ENCODE data around the gene CECR2. TPM values are rescaled to one million over a fixed set of nuclear protein-coding genes. Genes with fewer than 3 reads are reported as not detected.
A peak's percentile ranks its signal among the peaks of the same experiment; 100 is the strongest.

The CECR2 gene
- total RNA-seq, 1 donor from 2014 or later, result 5.5 TPM

- DNase-seq (peak; percentile 78), ATAC-seq (ENCODE audit: poor library complexity) (peak; percentile 69)
- intact Hi-C loops (cut with DNase I), result no loop called here
These were observed 209.0 kb downstream of the CECR2 start for GRCh38 chr22:17578136-17578754.

- no peak for ATAC-seq (ENCODE audit: poor library complexity)
- intact Hi-C loops (cut with DNase I), result no loop called here
These were observed 210.3 kb downstream of the CECR2 start for GRCh38 chr22:17579535-17579981.

GRCh38 chr22:17580441-17581031, 211.3 kb downstream of the CECR2 start:
- ATAC-seq (ENCODE audit: poor library complexity) (no peak), DNase-seq (no peak)
- intact Hi-C loops (cut with DNase I), result no loop called here

More at GRCh38 chr22:17579535-17579981, 210.3 kb downstream of the CECR2 start:
- DNase-seq, result no peak

- ATAC-seq (ENCODE audit: poor library complexity) (no peak), DNase-seq (no peak)
- intact Hi-C loops (cut with DNase I), result no loop called here
These were observed 211.8 kb downstream of the CECR2 start for GRCh38 chr22:17581056-17581455.

- DNase-seq (no peak), ATAC-seq (ENCODE audit: poor library complexity) (no peak)
- intact Hi-C loops (cut with DNase I), result no loop called here
These were observed 212.4 kb downstream of the CECR2 start for GRCh38 chr22:17581631-17582030.

GRCh38 chr22:17583151-17583550, 213.9 kb downstream of the CECR2 start:
- ATAC-seq (ENCODE audit: poor library complexity) (no peak), DNase-seq (no peak)
- intact Hi-C loops (cut with DNase I), result no loop called here

- ATAC-seq (ENCODE audit: poor library complexity) (peak; percentile 36), DNase-seq (no peak)
- intact Hi-C loops (cut with DNase I), result no loop called here
These were observed 217.7 kb downstream of the CECR2 start for GRCh38 chr22:17586831-17587440.

- DNase-seq (no peak), ATAC-seq (ENCODE audit: poor library complexity) (no peak)
- intact Hi-C loops (cut with DNase I), result no loop called here
These were observed 218.4 kb downstream of the CECR2 start for GRCh38 chr22:17587629-17588028.

GRCh38 chr22:17588606-17589005, 219.3 kb downstream of the CECR2 start:
- no peak for DNase-seq
- ATAC-seq (ENCODE audit: poor library complexity), result no peak
- intact Hi-C loops (cut with DNase I), result no loop called here

GRCh38 chr22:17589810-17590375, 220.6 kb downstream of the CECR2 start:
- ATAC-seq (ENCODE audit: poor library complexity), result no peak
- intact Hi-C loops (cut with DNase I), result no loop called here
- DNase-seq, result no peak

GRCh38 chr22:17590586-17590985, 221.3 kb downstream of the CECR2 start:
- no peak for DNase-seq
- ATAC-seq (ENCODE audit: poor library complexity), result no peak
- intact Hi-C loops (cut with DNase I), result no loop called here

GRCh38 chr22:17592201-17592600, 222.9 kb downstream of the CECR2 start:
- DNase-seq (no peak), ATAC-seq (ENCODE audit: poor library complexity) (no peak)
- intact Hi-C loops (cut with DNase I), result no loop called here

- intact Hi-C loops (cut with DNase I), result no loop called here
- no peak for ATAC-seq (ENCODE audit: poor library complexity)
- DNase-seq, result no peak
These were observed 227.0 kb downstream of the CECR2 start for GRCh38 chr22:17596226-17596625.

GRCh38 chr22:17597217-17597616, 228.0 kb downstream of the CECR2 start:
- ATAC-seq (ENCODE audit: poor library complexity) (no peak), DNase-seq (no peak)
- intact Hi-C loops (cut with DNase I), result no loop called here

GRCh38 chr22:17598318-17598717, 229.1 kb downstream of the CECR2 start:
- intact Hi-C loops (cut with DNase I), result no loop called here
- ATAC-seq (ENCODE audit: poor library complexity) (no peak), DNase-seq (no peak)

GRCh38 chr22:17601031-17601430, 231.8 kb downstream of the CECR2 start:
- ATAC-seq (ENCODE audit: poor library complexity), result no peak
- intact Hi-C loops (cut with DNase I), result no loop called here
- no peak for DNase-seq

- intact Hi-C loops (cut with DNase I), result no loop called here
These were observed 234.4 kb downstream of the CECR2 start for GRCh38 chr22:17603668-17604067.

GRCh38 chr22:17606496-17606895, 237.2 kb downstream of the CECR2 start:
- no peak for DNase-seq
- ATAC-seq (ENCODE audit: poor library complexity), result peak; percentile 77
- intact Hi-C loops (cut with DNase I), result loop anchor here (5.0 kb wide), 1 partner anchor 49 kb away; no protein-coding TSS in a partner anchor

More at GRCh38 chr22:17603668-17604067, 234.4 kb downstream of the CECR2 start:
- ATAC-seq (ENCODE audit: poor library complexity) (no peak), DNase-seq (no peak)

All from Right ventricle myocardium superior (tissue), 1 donor.